K562 (cell line): ENCODE measurements around the gene CELF6. TPM values are rescaled to one million over a fixed set of nuclear protein-coding genes. Genes with fewer than 3 reads are reported as not detected.

Experiments used
- ATAC-seq: fragments of 200-7000 bp; cut with Tn5 transposase; 3 replicates; pipeline ENCODE4 v1.9.1; 2020; ENCODE audit warnings: moderate library complexity
- BruUV-seq: library from RNA; stranded (reverse); fragments of 400-500 nt; replicated peaks from 2 replicates; lab custom pipeline; 2021; lab: Mats Ljungman, UMichigan
- CTCF ChIA-PET: fragments of 300-600 bp; formaldehyde crosslinking; extraction: SDS; loops from one replicate; lab custom pipeline; 2021; ENCODE audit warnings: low intra/inter-chr PET ratio; lab: Yijun Ruan, JAX
- POLR2A ChIA-PET: fragments of 300-600, 350-650 bp; sonication (Branson Sonifier 250); formaldehyde crosslinking; extraction: SDS; loops from one replicate; lab custom pipeline; 2021; ENCODE audit warnings: antibody characterized with exemption, inconsistent platforms; lab: Yijun Ruan, JAX
- DNase-seq, 4 experiments: peaks; one replicate each; pipeline versions ENCODE4 v3.0.0 to v3.0.0-alpha.2; 2011 to 2018; ENCODE audit warnings: low spot score in 3 of 4, mixed read lengths in 3 of 4; ENCODE audit errors: extremely low read depth in 1 of 4
- FAIRE-seq: peaks from 2 replicates; lab custom pipeline; 2011; peaks lifted over from hg19 to GRCh38; lab: Jason Lieb, UNC
- H2AFZ ChIP-seq: 2 replicates; pipeline ENCODE4 v1.6.0; 2011; ENCODE audit warnings: low read depth, low read length, control low read depth, inconsistent platforms
- H3K27ac ChIP-seq: fragments of 200-600 bp; 3 replicates; pipeline ENCODE4 v1.8.0; 2011; ENCODE audit warnings: low read depth, mild to moderate bottlenecking, control low read depth, inconsistent platforms, low read length, moderate library complexity, mixed read lengths; ENCODE audit errors: extremely low read depth
- H3K27me3 ChIP-seq, 2 experiments: fragments of 300-600 bp in 1 of 2; 2 replicates in 1 of 2; 3 replicates in 1 of 2; pipeline versions ENCODE4 v1.6.0 to v1.8.0; 2011; ENCODE audit warnings: inconsistent platforms in 2 of 2, low read length in 2 of 2, mild to moderate bottlenecking in 1 of 2, mixed read lengths in 1 of 2, moderate library complexity in 1 of 2; ENCODE audit not compliant: control insufficient read depth in 2 of 2, insufficient read depth in 2 of 2
- H3K36me3 ChIP-seq: fragments of 300-600 bp; 3 replicates; pipeline ENCODE4 v1.8.0; 2011; ENCODE audit warnings: mild to moderate bottlenecking, low read length, inconsistent platforms; ENCODE audit not compliant: control insufficient read depth, insufficient read depth
- H3K4me1 ChIP-seq, 2 experiments: fragments of 200-600 bp in 1 of 2; replicated peaks in 1 of 2; 2 replicates in 1 of 2; 3 replicates in 1 of 2; pipeline versions ENCODE4 v1.5.1 to v1.8.0; 2011; ENCODE audit warnings: inconsistent platforms in 2 of 2, low read length in 2 of 2, mild to moderate bottlenecking in 1 of 2, mixed read lengths in 1 of 2, moderate library complexity in 1 of 2; ENCODE audit not compliant: control insufficient read depth in 2 of 2, insufficient read depth in 2 of 2
- H3K4me2 ChIP-seq: 2 replicates; pipeline ENCODE4 v1.6.1; 2011; ENCODE audit warnings: low read length, control low read depth, inconsistent platforms, mixed read lengths; ENCODE audit not compliant: insufficient read depth
- H3K4me3 ChIP-seq: fragments of 200-600 bp; sonication (generic), shearing (Covaris generic); 2 replicates; pipeline ENCODE4 v1.5.1; 2016; ENCODE audit warnings: control low read depth, inconsistent platforms
- H3K79me2 ChIP-seq: fragments of 200-600 bp; 3 replicates; pipeline ENCODE4 v1.8.0; 2011; ENCODE audit warnings: low read length, inconsistent platforms; ENCODE audit not compliant: control insufficient read depth, insufficient read depth
- H3K9ac ChIP-seq, 2 experiments: 2 replicates each; pipeline versions ENCODE4 v1.6.0 to v1.6.1; 2011; ENCODE audit warnings: low read depth in 2 of 2, low read length in 2 of 2, control low read depth in 1 of 2, inconsistent platforms in 1 of 2, mild to moderate bottlenecking in 1 of 2, mixed read lengths in 1 of 2; ENCODE audit not compliant: insufficient read depth in 1 of 2
- H3K9me1 ChIP-seq: one replicate; pipeline ENCODE4 v1.6.0; 2011; ENCODE audit warnings: inconsistent platforms, mild to moderate bottlenecking, low read length, moderate library complexity; ENCODE audit not compliant: control insufficient read depth, insufficient read depth
- H3K9me3 ChIP-seq: replicated peaks from 2 replicates; pipeline ENCODE4 v1.5.1; 2011; ENCODE audit warnings: low read depth, low read length, inconsistent platforms; ENCODE audit not compliant: control insufficient read depth, insufficient read depth
- H4K20me1 ChIP-seq: replicated peaks from 2 replicates; pipeline ENCODE4 v1.6.1; 2011; ENCODE audit warnings: low read length, inconsistent platforms, mixed read lengths; ENCODE audit not compliant: control insufficient read depth, insufficient read depth
- WGBS: fragments of 100-300 bp; shearing (Covaris generic); methylation state at CpG from one replicate; pipeline ENCODE4 v1.1.6; 2016; ENCODE audit warnings: low coverage, mixed read lengths; ENCODE audit not compliant: insufficient coverage; ENCODE audit errors: missing lambda C conversion rate; 5-methylcytosine and 5-hydroxymethylcytosine counted together
- in situ Hi-C: fragments of 300-500 bp; cut with MboI; formaldehyde crosslinking; loops from 4 replicates; pipeline ENCODE4 v1.15.0; 2018; ENCODE audit warnings: inconsistent platforms, mixed read lengths
- intact Hi-C: fragments of 100-400 bp; cut with micrococcal nuclease; formaldehyde crosslinking; loops from 2 replicates; pipeline ENCODE4 v1.14.2; 2022
- polyA plus RNA-seq, 8 experiments: library from polyadenylated mRNA; depleted of rRNA in 4 of 8; stranded (reverse) in 5 of 8; unstranded in 3 of 8; fragments of >200 nt; fragmentation: Nextera tagmentation in 2 of 8; fragmentation: Illumina TruSeq in 1 of 8; extraction: Ambion mirVana in 2 of 8; extraction: Trizol in 1 of 8; gene quantifications; 2 replicates each; pipeline versions ENCODE4 v1.2.1 to v1.2.3, GENCODE V29; 2011 to 2014; ENCODE audit warnings: inconsistent platforms in 1 of 8, missing spikeins in 1 of 8
- total RNA-seq, 7 experiments: library from RNA; depleted of rRNA in 6 of 7; stranded (reverse); fragments of >200 nt in 6 of 7; fragmentation: Illumina TruSeq in 2 of 7; extraction: Trizol in 2 of 7; gene quantifications; 2 replicates each; pipeline versions ENCODE4 v1.2.1 to v1.2.3, GENCODE V29; 2011 to 2021; ENCODE audit warnings: low replicate concordance in 1 of 7
- TF ChIP-seq, protein P1 (sequence below): sonication (generic); formaldehyde crosslinking; IDR thresholded peaks from 2 replicates; pipeline ENCODE4 v1.8.1; 2023; ENCODE audit warnings: mild to moderate bottlenecking, missing genetic modification reagents
- TF ChIP-seq, protein P2 (sequence below), 2 experiments: fragments of 200-800 bp in 1 of 2; sonication (Bioruptor generic) in 1 of 2; sonication (generic) in 1 of 2; formaldehyde crosslinking in 1 of 2; IDR thresholded peaks in 1 of 2; conservative IDR thresholded peaks in 1 of 2; 2 replicates each; pipeline versions ENCODE4 v1.5.0 to v1.6.1; 2016 to 2020; ENCODE audit warnings: missing compliant biosample characterization in 1 of 2, missing genetic modification characterization in 1 of 2, missing genetic modification reagents in 1 of 2

Gene CELF6
- total and polyA plus RNA-seq, 9 of the 15 experiments (the other 6 are each of a cell fraction or from before 2014, with no cell fraction given), result 0.01 to 0.11 TPM; not detected in 7

DNA sequence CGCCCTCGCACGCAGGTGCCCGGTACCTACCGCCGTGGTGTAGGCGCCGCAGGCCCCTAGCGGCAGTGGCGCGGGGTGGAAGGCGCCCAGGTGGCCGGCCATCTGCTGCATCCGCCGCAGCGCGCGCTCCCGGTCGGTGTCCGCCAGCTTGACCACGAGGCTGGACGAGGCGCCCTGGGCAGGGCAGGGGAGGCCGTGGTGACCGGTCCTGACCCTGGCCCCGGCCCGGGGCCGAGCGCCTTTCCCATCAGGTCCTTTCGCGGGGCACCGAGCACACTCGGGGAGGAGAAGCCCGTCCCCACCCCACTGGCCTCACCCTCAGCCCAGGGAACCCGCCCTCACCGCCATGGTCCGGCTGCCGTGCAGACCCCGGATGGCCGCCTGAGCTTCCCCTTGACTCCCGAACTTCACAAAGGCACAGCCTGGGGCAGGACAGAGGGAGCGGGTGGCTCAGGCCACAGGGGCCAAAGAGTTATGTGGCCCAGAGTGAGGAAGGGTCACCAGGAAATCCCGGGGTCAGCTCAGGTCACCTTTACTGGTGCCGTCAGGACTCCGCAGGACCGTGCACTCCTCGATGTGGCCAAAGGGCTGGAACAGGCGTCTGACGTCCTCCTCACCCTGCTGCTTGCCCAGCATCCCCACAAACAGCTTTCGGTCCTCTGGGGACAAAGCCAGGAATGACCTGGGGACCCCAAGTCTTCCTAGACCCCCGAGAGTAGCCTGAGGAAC lies 30.2 kb downstream of the CELF6 start:
- Histone ChIP-seq H3K9ac (no peak overlapping the region), H3K4me3 (no peak overlapping the region), H2AFZ (no peak overlapping the region), H3K4me2 (no peak overlapping the region), H4K20me1 (peaks cover 4% of the 10 kb centered on the region; the same call in 1 of the 2 replicates), H3K36me3 (no peaks in the 10 kb centered on the region), H3K79me2 (no peaks in the 10 kb centered on the region), H3K27me3 (peaks cover 53 to 79% of the 10 kb centered on the region in 2 experiments), H3K27ac (no peak overlapping the region), H3K9me1 (no peaks in the 10 kb centered on the region), H3K9me3 (no peaks in the 10 kb centered on the region), H3K4me1 (peaks cover 0 to 18% of the 10 kb centered on the region in 2 experiments; a peak in 2 of 5 replicates)
- CTCF ChIA-PET, result no interaction called here
- DNase-seq (no peak), ATAC-seq (no peak), FAIRE-seq (no peak)
- no TSS peak for BruUV-seq
- POLR2A ChIA-PET, result interaction anchor here (1.5 kb wide), 1 partner anchor 63 kb away, joined by 4 read pairs; no protein-coding TSS in a partner anchor
- intact Hi-C loops, result no loop called here
- WGBS, result 29% methylated on average over 30 of the region's 52 CpGs
- TF ChIP-seq, protein P1, sequence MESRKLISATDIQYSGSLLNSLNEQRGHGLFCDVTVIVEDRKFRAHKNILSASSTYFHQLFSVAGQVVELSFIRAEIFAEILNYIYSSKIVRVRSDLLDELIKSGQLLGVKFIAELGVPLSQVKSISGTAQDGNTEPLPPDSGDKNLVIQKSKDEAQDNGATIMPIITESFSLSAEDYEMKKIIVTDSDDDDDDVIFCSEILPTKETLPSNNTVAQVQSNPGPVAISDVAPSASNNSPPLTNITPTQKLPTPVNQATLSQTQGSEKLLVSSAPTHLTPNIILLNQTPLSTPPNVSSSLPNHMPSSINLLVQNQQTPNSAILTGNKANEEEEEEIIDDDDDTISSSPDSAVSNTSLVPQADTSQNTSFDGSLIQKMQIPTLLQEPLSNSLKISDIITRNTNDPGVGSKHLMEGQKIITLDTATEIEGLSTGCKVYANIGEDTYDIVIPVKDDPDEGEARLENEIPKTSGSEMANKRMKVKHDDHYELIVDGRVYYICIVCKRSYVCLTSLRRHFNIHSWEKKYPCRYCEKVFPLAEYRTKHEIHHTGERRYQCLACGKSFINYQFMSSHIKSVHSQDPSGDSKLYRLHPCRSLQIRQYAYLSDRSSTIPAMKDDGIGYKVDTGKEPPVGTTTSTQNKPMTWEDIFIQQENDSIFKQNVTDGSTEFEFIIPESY, result peak; percentile 14; the same call in 1 of the 2 replicates
- TF ChIP-seq, protein P2, sequence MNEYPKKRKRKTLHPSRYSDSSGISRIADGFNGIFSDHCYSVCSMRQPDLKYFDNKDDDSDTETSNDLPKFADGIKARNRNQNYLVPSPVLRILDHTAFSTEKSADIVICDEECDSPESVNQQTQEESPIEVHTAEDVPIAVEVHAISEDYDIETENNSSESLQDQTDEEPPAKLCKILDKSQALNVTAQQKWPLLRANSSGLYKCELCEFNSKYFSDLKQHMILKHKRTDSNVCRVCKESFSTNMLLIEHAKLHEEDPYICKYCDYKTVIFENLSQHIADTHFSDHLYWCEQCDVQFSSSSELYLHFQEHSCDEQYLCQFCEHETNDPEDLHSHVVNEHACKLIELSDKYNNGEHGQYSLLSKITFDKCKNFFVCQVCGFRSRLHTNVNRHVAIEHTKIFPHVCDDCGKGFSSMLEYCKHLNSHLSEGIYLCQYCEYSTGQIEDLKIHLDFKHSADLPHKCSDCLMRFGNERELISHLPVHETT (CRISPR knock-in tag; conservative IDR thresholded peaks at IDR 0.05 in 1 of 2, IDR thresholded peaks at IDR 0.05 in 1 of 2), result no peak
- in situ Hi-C loops, result no loop called here
